ENCODE measurements around the gene CNTNAP2. TPM values are rescaled to one million over a fixed set of nuclear protein-coding genes. Genes with fewer than 3 reads are reported as not detected.

CNTNAP2 gene
- total RNA-seq, 1 experiment from 2014 or later = 60.0 TPM

DNA sequence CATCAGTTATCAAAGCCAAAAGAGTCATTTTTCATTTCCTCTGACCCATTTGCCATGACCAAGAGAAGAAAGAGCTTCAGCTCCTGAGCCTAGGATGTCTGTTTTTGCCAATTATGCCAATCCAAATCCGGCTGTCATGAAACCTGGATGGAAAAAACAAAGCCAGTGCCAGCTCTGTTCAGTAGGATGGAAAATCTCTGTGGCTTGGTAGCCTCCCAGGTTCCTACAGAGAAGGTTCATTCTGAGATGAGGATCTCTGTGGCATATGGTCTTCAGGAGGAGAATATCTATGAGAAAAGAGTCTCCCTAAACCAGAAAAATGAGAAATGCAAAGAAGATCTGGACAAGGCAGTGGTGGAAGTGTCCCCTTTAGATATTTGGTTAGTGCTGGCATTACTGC is 475.4 kb downstream of the CNTNAP2 start:
- no peak for DNase-seq (ENCODE audit: low spot score)
- TF ChIP-seq, protein P1, sequence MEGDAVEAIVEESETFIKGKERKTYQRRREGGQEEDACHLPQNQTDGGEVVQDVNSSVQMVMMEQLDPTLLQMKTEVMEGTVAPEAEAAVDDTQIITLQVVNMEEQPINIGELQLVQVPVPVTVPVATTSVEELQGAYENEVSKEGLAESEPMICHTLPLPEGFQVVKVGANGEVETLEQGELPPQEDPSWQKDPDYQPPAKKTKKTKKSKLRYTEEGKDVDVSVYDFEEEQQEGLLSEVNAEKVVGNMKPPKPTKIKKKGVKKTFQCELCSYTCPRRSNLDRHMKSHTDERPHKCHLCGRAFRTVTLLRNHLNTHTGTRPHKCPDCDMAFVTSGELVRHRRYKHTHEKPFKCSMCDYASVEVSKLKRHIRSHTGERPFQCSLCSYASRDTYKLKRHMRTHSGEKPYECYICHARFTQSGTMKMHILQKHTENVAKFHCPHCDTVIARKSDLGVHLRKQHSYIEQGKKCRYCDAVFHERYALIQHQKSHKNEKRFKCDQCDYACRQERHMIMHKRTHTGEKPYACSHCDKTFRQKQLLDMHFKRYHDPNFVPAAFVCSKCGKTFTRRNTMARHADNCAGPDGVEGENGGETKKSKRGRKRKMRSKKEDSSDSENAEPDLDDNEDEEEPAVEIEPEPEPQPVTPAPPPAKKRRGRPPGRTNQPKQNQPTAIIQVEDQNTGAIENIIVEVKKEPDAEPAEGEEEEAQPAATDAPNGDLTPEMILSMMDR (conservative IDR thresholded peaks at IDR 0.05; ENCODE audit: low read depth, low read length) = no peak
- no peak for TF ChIP-seq EZH2 (IDR thresholded peaks at IDR 0.05; ENCODE audit: borderline replicate concordance, low read depth, low read length, poor library complexity, severe bottlenecking)
- H3K27ac ChIP-seq (ENCODE audit: low read depth, low read length, poor library complexity, severe bottlenecking) = no peak overlapping the region
- H3K36me3 ChIP-seq (ENCODE audit: insufficient read depth, low read length, poor library complexity, severe bottlenecking) = no peaks in the 10 kb centered on the region
- no peak overlapping the region for H3K4me3 ChIP-seq (ENCODE audit: low read depth, low read length, poor library complexity, severe bottlenecking)
- ChIA-PET POLR2A (ENCODE audit: low non-redundant PET) (no interaction called here), CTCF (no interaction called here)
- no peaks in the 10 kb centered on the region for H3K9me3 ChIP-seq (ENCODE audit: low read depth, low read length, poor library complexity, severe bottlenecking)
- no peaks in the 10 kb centered on the region for H3K27me3 ChIP-seq (replicated peaks; ENCODE audit: insufficient read depth, low read depth, low read length, poor library complexity)
- intact Hi-C loops (cut with micrococcal nuclease; ENCODE audit: unreplicated experiment) = no loop called here
- H3K4me1 ChIP-seq (ENCODE audit: insufficient read depth, low read length, poor library complexity, severe bottlenecking) = no peaks in the 10 kb centered on the region
- no TSS peak for BruUV-seq (replicated peaks)

DNA sequence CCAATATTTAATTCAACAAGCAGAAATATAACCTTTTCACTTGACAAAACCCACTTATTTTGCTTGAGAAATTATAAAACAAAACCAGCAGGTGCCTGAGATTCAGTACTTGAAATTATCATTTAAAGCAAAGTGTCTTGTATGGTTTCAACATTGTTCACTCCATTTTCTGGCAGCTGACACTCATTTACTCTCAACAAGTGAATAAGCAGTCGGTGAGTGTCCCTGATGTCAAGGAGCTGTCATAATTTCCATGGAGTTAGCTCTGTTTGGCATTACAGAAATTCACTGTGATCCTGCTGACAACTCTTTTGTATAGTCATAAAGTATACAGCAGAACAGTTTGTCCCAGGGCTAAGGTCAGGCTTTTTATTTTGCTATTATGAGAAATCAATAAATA is 490.0 kb downstream of the CNTNAP2 start:
- no peaks in the 10 kb centered on the region for H3K27me3 ChIP-seq (replicated peaks; ENCODE audit: insufficient read depth, low read depth, low read length, poor library complexity)
- no peak overlapping the region for H3K4me3 ChIP-seq (ENCODE audit: low read depth, low read length, poor library complexity, severe bottlenecking)
- TF ChIP-seq, protein P1 (conservative IDR thresholded peaks at IDR 0.05; ENCODE audit: low read depth, low read length) = no peak
- no peak for TF ChIP-seq EZH2 (IDR thresholded peaks at IDR 0.05; ENCODE audit: borderline replicate concordance, low read depth, low read length, poor library complexity, severe bottlenecking)
- no peak for DNase-seq (ENCODE audit: low spot score)
- POLR2A ChIA-PET (ENCODE audit: low non-redundant PET) = no interaction called here
- BruUV-seq (replicated peaks) = no TSS peak
- H3K9me3 ChIP-seq (ENCODE audit: low read depth, low read length, poor library complexity, severe bottlenecking) = no peaks in the 10 kb centered on the region
- no peaks in the 10 kb centered on the region for H3K4me1 ChIP-seq (ENCODE audit: insufficient read depth, low read length, poor library complexity, severe bottlenecking)
- CTCF ChIA-PET = no interaction called here
- H3K36me3 ChIP-seq (ENCODE audit: insufficient read depth, low read length, poor library complexity, severe bottlenecking) = no peaks in the 10 kb centered on the region
- H3K27ac ChIP-seq (ENCODE audit: low read depth, low read length, poor library complexity, severe bottlenecking) = no peak overlapping the region
- intact Hi-C loops (cut with micrococcal nuclease; ENCODE audit: unreplicated experiment) = no loop called here

DNA sequence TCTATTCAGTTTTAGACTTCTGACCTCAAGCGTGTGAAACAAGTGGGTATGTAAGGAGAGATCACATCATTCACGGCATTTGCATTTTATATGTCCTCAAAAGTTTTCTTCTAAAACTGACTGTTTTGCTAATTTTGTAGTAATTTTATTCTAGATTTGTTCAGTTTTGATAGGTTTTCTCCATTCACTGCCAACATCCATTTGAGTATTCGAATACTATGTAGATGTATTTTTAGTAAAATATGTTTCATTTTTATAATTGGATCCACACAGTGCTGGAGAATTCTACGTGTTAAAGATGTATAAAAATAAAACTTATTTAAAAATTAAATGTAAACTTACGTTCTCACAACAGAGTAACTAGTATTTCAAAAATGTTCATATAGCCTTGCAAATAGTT is 503.0 kb downstream of the CNTNAP2 start:
- Histone ChIP-seq H3K27ac (ENCODE audit: low read depth, low read length, poor library complexity, severe bottlenecking) (no peak overlapping the region), H3K9me3 (ENCODE audit: low read depth, low read length, poor library complexity, severe bottlenecking) (no peaks in the 10 kb centered on the region), H3K27me3 (replicated peaks; ENCODE audit: insufficient read depth, low read depth, low read length, poor library complexity) (no peaks in the 10 kb centered on the region), H3K4me1 (ENCODE audit: insufficient read depth, low read length, poor library complexity, severe bottlenecking) (no peaks in the 10 kb centered on the region), H3K4me3 (ENCODE audit: low read depth, low read length, poor library complexity, severe bottlenecking) (no peak overlapping the region), H3K36me3 (ENCODE audit: insufficient read depth, low read length, poor library complexity, severe bottlenecking) (no peaks in the 10 kb centered on the region)
- ChIA-PET CTCF (no interaction called here), POLR2A (ENCODE audit: low non-redundant PET) (no interaction called here)
- no peak for DNase-seq (ENCODE audit: low spot score)
- no TSS peak for BruUV-seq (replicated peaks)
- intact Hi-C loops (cut with micrococcal nuclease; ENCODE audit: unreplicated experiment) = no loop called here
- TF ChIP-seq, protein P1 (conservative IDR thresholded peaks at IDR 0.05; ENCODE audit: low read depth, low read length) = no peak
- TF ChIP-seq EZH2 (IDR thresholded peaks at IDR 0.05; ENCODE audit: borderline replicate concordance, low read depth, low read length, poor library complexity, severe bottlenecking) = no peak
